Activated CD4-positive, alpha-beta memory T cell treated with anti-CD3 and anti-CD28 coated beads for 36 hours (primary cell): ENCODE results near the gene HMOX1. TPM values are rescaled to one million over a fixed set of nuclear protein-coding genes. Genes with fewer than 3 reads are reported as not detected.

Source experiments
- CTCF ChIA-PET: fragments of 350-600 bp; sonication (Branson Sonifier 250); formaldehyde crosslinking; loops from one replicate; lab custom pipeline; 2021; ENCODE audit warnings: antibody characterized with exemption, inconsistent platforms; lab: Charles Lee
- POLR2A ChIA-PET: fragments of 350-600 bp; sonication (Branson Sonifier 250); formaldehyde crosslinking; loops from one replicate; lab custom pipeline; 2021; ENCODE audit warnings: antibody characterized with exemption; lab: Charles Lee
- DNase-seq: peaks from one replicate; pipeline ENCODE4 v3.0.0-alpha.2; 2020
- H3K27ac Mint-ChIP-seq: one replicate; pipeline ENCODE4 v1.8.0; 2021; ENCODE audit warnings: mixed read lengths
- H3K27me3 Mint-ChIP-seq: one replicate; pipeline ENCODE4 v1.8.0; 2021; ENCODE audit warnings: mixed read lengths
- H3K36me3 Mint-ChIP-seq: one replicate; pipeline ENCODE4 v1.8.0; 2021; ENCODE audit warnings: mixed read lengths
- H3K4me1 Mint-ChIP-seq: one replicate; pipeline ENCODE4 v1.8.0; 2021; ENCODE audit warnings: low read depth, mixed read lengths
- H3K4me3 Mint-ChIP-seq: one replicate; pipeline ENCODE4 v1.8.0; 2021; ENCODE audit warnings: mild to moderate bottlenecking, mixed read lengths
- H3K9me3 Mint-ChIP-seq: one replicate; pipeline ENCODE4 v1.8.0; 2021; ENCODE audit warnings: mixed read lengths
- intact Hi-C: fragments of 100-400 bp; cut with micrococcal nuclease; formaldehyde crosslinking; loops from one replicate; pipeline ENCODE4 v1.15.1; 2023
- total RNA-seq, 2 experiments: library from RNA; stranded (reverse); gene quantifications; one replicate each; pipeline ENCODE4 v1.2.3, GENCODE V29; 2021

HMOX1 gene
- total RNA-seq, 2 experiments from 2014 or later = 2.7 to 2.8 TPM

DNA sequence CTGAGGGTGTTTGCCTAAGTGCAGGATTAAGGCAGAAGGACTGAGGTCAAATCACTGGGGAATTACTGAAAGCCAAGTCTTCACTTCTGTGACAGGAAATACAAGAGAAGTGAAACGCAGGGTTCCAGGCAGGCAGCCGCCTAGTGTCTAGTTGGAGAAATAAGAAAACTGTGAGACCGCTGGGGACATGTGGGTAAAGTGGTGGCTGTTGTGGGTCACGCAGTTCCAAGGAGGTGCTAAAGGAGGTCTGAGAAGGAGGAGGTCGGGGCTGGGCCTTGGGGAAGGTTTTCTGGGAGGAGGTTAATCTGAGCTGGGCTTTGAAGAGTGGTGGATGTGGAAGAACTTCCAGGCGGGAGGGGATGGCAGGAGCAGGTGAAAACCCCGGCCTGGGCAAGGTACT, 30.2 kb downstream of the HMOX1 start:
- CTCF ChIA-PET = no interaction called here
- Mint-ChIP-seq H3K36me3 (peaks cover 69% of the 10 kb centered on the region), H3K4me1 (peaks cover 10% of the 10 kb centered on the region), H3K4me3 (no peak overlapping the region), H3K9me3 (no peaks in the 10 kb centered on the region), H3K27ac (no peak overlapping the region), H3K27me3 (no peaks in the 10 kb centered on the region)
- intact Hi-C loops = no loop called here
- DNase-seq = no peak
- POLR2A ChIA-PET = interaction anchor here (0.6 to 1.8 kb wide), 4 partner anchors 9 to 22 kb away, joined by 4 read pairs; no protein-coding TSS in a partner anchor

DNA sequence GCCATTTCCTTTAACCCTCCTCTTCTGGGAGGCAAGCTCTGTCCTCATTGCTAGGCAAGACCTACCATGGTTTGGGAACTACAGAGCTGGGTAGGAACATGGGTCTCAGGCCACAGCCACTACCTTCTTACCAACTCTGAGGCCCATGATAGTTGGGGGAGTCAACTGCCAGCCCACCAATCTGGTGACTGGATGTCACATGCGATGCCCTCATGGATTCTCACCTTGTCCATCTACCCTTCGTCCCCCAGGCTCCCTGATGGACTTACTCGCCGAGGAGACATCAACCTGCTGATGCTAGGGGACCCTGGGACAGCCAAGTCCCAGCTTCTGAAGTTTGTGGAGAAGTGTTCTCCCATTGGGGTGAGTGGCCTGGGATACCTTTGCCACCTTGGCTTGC, 32.7 kb downstream of the HMOX1 start:
- DNase-seq = no peak
- intact Hi-C loops = no loop called here
- Mint-ChIP-seq H3K27ac (no peak overlapping the region), H3K36me3 (peaks cover 59% of the 10 kb centered on the region), H3K4me1 (peaks cover 6% of the 10 kb centered on the region), H3K9me3 (no peaks in the 10 kb centered on the region), H3K4me3 (no peak overlapping the region), H3K27me3 (no peaks in the 10 kb centered on the region)
- ChIA-PET CTCF (interaction anchor here (1.8 to 1.9 kb wide), 2 partner anchors 17 to 63 kb away, joined by 5 read pairs; no protein-coding TSS in a partner anchor), POLR2A (interaction anchor here (0.8 kb wide), 1 partner anchor 9 kb away, joined by 5 read pairs; no protein-coding TSS in a partner anchor)

DNA sequence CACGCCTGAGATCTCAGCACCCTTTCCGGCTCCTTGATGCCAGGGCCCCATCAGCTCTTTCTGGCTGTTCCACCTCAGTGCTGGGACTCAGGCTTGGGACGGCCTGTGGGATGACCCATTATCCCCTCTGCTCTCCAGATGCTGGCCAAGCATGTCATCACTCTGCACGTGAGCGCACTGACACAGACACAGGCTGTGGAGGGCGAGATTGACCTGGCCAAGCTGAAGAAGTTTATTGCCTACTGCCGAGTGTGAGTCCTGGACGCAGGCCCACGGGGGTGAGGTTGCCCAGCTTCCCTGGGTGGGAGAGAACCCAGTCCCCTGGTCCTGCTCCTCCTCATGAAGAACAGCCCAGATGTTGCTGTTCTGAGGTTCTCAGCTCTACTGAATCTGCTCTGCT, 36.7 kb downstream of the HMOX1 start:
- POLR2A ChIA-PET = interaction anchor here (1.0 kb wide), 1 partner anchor 10 kb away, joined by 3 read pairs; no protein-coding TSS in a partner anchor
- H3K4me1 Mint-ChIP-seq = no peaks in the 10 kb centered on the region
- H3K4me3 Mint-ChIP-seq = no peak overlapping the region
- CTCF ChIA-PET = interaction anchor here (0.5 to 1.6 kb wide), 3 partner anchors 9 to 43 kb away, joined by 3 to 7 read pairs (median 4); no protein-coding TSS in a partner anchor
- DNase-seq = no peak
- peaks cover 50% of the 10 kb centered on the region for H3K36me3 Mint-ChIP-seq
- H3K27me3 Mint-ChIP-seq = no peaks in the 10 kb centered on the region
- intact Hi-C loops = no loop called here
- H3K9me3 Mint-ChIP-seq = no peaks in the 10 kb centered on the region
- H3K27ac Mint-ChIP-seq = no peak overlapping the region

DNA sequence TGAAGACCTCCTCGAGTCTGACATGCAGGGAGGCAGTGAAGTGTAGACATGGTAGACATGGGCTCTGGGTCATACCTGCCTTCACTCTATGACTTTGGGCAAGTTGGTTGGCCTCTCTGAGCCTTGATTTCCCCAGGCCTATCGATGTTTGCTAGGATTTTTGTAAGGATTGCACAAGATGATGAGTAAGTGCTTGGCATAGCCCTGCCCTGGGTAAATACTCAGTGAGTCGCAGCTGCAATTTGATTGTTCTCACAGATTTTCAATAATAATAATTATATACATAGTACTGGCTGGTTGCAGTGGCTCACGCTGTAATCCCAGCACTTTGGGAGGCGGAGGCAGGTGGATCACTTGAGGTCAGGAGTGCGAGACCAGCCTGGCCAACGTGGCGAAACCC, 37.2 kb downstream of the HMOX1 start:
- H3K4me1 Mint-ChIP-seq = no peaks in the 10 kb centered on the region
- H3K36me3 Mint-ChIP-seq = peaks cover 55% of the 10 kb centered on the region
- intact Hi-C loops = no loop called here
- no peaks in the 10 kb centered on the region for H3K27me3 Mint-ChIP-seq
- ChIA-PET CTCF (interaction anchor here (1.0 to 1.6 kb wide), 2 partner anchors 9 to 13 kb away, joined by 3 to 4 read pairs; no protein-coding TSS in a partner anchor), POLR2A (interaction anchor here (1.0 kb wide), 1 partner anchor 10 kb away, joined by 3 read pairs; no protein-coding TSS in a partner anchor)
- DNase-seq = no peak
- no peak overlapping the region for H3K4me3 Mint-ChIP-seq
- H3K27ac Mint-ChIP-seq = no peak overlapping the region
- no peaks in the 10 kb centered on the region for H3K9me3 Mint-ChIP-seq

DNA sequence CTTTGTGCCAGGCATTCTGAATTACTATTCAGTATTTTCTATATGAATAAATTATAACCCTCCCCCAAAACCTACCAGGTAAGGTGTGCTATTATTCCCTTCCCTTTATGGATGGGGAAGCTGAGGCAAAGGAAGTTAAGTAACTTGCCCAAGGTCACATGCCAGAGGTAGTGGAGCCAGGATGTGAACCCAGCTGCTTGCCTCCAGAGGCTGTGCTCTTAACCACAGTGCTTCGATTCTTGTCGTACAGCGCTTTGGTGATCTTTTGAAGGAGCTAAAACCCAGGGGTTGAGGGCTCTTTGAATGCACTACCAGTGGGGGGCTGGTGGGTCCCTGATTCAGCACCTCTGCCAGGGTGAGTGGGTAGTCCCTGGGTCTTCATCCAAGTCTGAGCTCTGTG, 37.8 kb downstream of the HMOX1 start:
- peaks cover 60% of the 10 kb centered on the region for H3K36me3 Mint-ChIP-seq
- ChIA-PET POLR2A (no interaction called here), CTCF (interaction anchor here (0.9 to 2.2 kb wide), 2 partner anchors 12 to 68 kb away, joined by 6 read pairs; no protein-coding TSS in a partner anchor)
- no peak overlapping the region for H3K4me3 Mint-ChIP-seq
- H3K27me3 Mint-ChIP-seq = no peaks in the 10 kb centered on the region
- no peaks in the 10 kb centered on the region for H3K9me3 Mint-ChIP-seq
- DNase-seq = no peak
- H3K4me1 Mint-ChIP-seq = no peaks in the 10 kb centered on the region
- H3K27ac Mint-ChIP-seq = no peak overlapping the region
- intact Hi-C loops = no loop called here

DNA sequence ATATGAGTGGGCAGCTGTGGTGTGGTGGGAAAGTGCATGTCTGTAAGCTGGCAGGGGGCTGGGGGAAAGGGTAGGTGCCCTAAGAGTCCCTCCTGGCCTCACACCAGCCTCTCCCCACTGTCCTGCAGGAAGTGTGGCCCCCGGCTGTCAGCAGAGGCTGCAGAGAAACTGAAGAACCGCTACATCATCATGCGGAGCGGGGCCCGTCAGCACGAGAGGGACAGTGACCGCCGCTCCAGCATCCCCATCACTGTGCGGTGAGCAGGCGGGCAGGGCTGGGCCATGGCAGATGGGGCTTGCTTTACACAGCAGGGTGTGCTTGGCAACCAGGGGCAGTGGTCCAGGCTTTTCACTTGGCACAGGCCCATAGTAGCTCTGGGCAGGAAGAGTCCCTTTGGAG, 38.9 kb downstream of the HMOX1 start:
- POLR2A ChIA-PET = interaction anchor here (0.9 to 1.1 kb wide), 3 partner anchors 9 to 16 kb away, joined by 3 to 4 read pairs (median 3); no protein-coding TSS in a partner anchor

DNA sequence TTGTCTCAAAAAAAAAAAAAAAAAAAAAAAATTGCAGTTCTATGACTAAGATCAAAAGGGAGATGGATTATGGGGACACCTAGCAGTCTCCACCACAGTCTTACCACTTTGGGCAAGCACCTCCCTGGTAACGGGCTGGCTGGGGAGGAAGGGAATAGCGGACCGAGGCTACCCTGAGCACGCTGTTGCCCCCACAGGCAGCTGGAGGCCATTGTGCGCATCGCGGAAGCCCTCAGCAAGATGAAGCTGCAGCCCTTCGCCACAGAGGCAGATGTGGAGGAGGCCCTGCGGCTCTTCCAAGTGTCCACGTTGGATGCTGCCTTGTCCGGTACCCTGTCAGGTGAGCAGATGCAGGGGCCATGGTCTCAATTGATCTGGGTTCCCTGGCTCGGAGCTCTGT, 40.2 kb downstream of the HMOX1 start:
- Mint-ChIP-seq H3K27ac (no peak overlapping the region), H3K36me3 (peaks cover 58% of the 10 kb centered on the region), H3K27me3 (no peaks in the 10 kb centered on the region), H3K4me3 (no peak overlapping the region), H3K9me3 (no peaks in the 10 kb centered on the region), H3K4me1 (no peaks in the 10 kb centered on the region)
- POLR2A ChIA-PET = interaction anchor here (1.1 kb wide), 1 partner anchor 18 kb away, joined by 3 read pairs; no protein-coding TSS in a partner anchor
- intact Hi-C loops = no loop called here
- CTCF ChIA-PET = interaction anchor here (1.6 to 2.2 kb wide), 2 partner anchors 9 to 645 kb away, joined by 4 to 6 read pairs; no protein-coding TSS in a partner anchor
- no peak for DNase-seq

More for the DNA sequence above, 38.9 kb downstream of the HMOX1 start:
- Mint-ChIP-seq H3K4me3 (no peak overlapping the region), H3K9me3 (no peaks in the 10 kb centered on the region), H3K4me1 (no peaks in the 10 kb centered on the region), H3K27ac (no peak overlapping the region), H3K36me3 (peaks cover 66% of the 10 kb centered on the region), H3K27me3 (no peaks in the 10 kb centered on the region)
- intact Hi-C loops = no loop called here
- no peak for DNase-seq
- CTCF ChIA-PET = interaction anchor here (2.2 kb wide), 1 partner anchor 11 kb away, joined by 6 read pairs; no protein-coding TSS in a partner anchor

DNA sequence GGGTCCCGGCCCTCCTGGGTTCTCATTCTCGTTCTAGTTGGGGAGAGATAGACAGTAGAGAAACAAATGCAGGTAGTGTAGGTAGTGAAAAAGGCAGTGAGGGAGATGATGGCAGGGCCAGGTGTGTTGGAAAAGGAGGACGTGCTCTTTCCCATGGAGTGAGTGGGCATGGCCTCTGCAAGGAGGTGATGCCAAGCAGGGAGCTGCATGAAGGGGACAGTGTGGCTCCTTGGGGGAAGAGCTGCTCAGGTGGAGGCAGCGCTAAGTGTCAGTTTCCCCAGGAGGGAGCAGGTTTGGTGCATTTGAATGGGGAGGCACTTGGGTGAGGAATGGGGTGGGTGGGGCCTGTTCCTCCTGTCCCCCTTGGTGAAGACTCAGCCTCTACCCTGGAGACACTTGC, 41.2 kb downstream of the HMOX1 start:
- DNase-seq = no peak
- no peak overlapping the region for H3K27ac Mint-ChIP-seq
- H3K9me3 Mint-ChIP-seq = no peaks in the 10 kb centered on the region
- intact Hi-C loops = no loop called here
- no peaks in the 10 kb centered on the region for H3K4me1 Mint-ChIP-seq
- H3K27me3 Mint-ChIP-seq = no peaks in the 10 kb centered on the region
- POLR2A ChIA-PET = no interaction called here
- H3K4me3 Mint-ChIP-seq = no peak overlapping the region
- CTCF ChIA-PET = no interaction called here
- peaks cover 55% of the 10 kb centered on the region for H3K36me3 Mint-ChIP-seq

DNA sequence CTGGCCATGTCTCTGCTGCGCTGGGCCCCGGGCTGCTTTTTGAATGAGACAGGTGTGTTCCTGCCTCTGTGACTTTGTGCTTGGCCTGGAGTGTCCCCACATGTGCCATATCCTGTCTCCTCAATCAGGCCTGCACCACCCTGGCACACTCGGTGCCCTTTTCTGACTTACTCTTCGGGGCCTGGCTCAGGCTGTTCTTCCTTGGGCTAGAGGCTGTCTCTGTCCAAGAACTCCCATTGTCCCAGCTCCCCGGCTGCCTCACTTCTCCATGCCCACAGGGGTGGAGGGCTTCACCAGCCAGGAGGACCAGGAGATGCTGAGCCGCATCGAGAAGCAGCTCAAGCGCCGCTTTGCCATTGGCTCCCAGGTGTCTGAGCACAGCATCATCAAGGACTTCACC, 42.0 kb downstream of the HMOX1 start:
- Mint-ChIP-seq H3K4me3 (no peak overlapping the region), H3K36me3 (peaks cover 51% of the 10 kb centered on the region)
- DNase-seq = no peak

DNA sequence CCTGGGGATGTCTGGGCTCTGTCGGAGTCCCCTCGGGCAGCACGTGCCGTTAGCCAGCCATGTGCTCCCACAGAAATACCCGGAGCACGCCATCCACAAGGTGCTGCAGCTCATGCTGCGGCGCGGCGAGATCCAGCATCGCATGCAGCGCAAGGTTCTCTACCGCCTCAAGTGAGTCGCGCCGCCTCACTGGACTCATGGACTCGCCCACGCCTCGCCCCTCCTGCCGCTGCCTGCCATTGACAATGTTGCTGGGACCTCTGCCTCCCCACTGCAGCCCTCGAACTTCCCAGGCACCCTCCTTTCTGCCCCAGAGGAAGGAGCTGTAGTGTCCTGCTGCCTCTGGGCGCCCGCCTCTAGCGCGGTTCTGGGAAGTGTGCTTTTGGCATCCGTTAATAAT, 43.2 kb downstream of the HMOX1 start:
- Mint-ChIP-seq H3K4me3 (no peak overlapping the region), H3K9me3 (no peaks in the 10 kb centered on the region), H3K36me3 (peaks cover 50% of the 10 kb centered on the region), H3K4me1 (no peaks in the 10 kb centered on the region), H3K27ac (no peak overlapping the region), H3K27me3 (no peaks in the 10 kb centered on the region)
- CTCF ChIA-PET = no interaction called here
- intact Hi-C loops = no loop called here
- POLR2A ChIA-PET = no interaction called here
- no peak for DNase-seq

More for the DNA sequence above, 42.0 kb downstream of the HMOX1 start:
- ChIA-PET CTCF (no interaction called here), POLR2A (no interaction called here)
- intact Hi-C loops = no loop called here
- H3K27ac Mint-ChIP-seq = no peak overlapping the region
- no peaks in the 10 kb centered on the region for H3K27me3 Mint-ChIP-seq
- H3K9me3 Mint-ChIP-seq = no peaks in the 10 kb centered on the region
- H3K4me1 Mint-ChIP-seq = no peaks in the 10 kb centered on the region

DNA sequence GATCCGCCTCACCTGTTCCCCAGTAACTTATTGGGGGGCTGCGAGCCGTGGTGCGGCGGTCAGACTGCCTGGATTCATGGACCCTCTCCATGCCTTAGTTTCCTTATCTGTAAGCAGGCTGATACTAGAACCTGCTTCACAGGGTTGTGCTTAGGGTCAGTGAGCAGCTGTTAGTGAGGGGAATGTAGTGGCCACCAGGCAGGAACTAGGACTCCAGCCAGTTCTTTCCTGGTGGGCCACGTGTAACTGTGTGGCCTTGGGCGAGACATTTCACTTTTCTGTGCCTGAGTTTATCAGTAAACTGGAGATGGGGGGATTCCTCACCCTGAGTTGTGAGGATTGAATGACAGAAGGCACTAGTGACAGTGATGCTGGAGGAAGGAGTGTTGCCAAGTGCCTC, 43.9 kb downstream of the HMOX1 start:
- no peaks in the 10 kb centered on the region for H3K27me3 Mint-ChIP-seq
- DNase-seq = no peak
- POLR2A ChIA-PET = no interaction called here
- no peaks in the 10 kb centered on the region for H3K4me1 Mint-ChIP-seq
- intact Hi-C loops = no loop called here
- CTCF ChIA-PET = no interaction called here
- no peak overlapping the region for H3K27ac Mint-ChIP-seq
- H3K36me3 Mint-ChIP-seq = peaks cover 47% of the 10 kb centered on the region
- no peak overlapping the region for H3K4me3 Mint-ChIP-seq
- H3K9me3 Mint-ChIP-seq = no peaks in the 10 kb centered on the region

DNA sequence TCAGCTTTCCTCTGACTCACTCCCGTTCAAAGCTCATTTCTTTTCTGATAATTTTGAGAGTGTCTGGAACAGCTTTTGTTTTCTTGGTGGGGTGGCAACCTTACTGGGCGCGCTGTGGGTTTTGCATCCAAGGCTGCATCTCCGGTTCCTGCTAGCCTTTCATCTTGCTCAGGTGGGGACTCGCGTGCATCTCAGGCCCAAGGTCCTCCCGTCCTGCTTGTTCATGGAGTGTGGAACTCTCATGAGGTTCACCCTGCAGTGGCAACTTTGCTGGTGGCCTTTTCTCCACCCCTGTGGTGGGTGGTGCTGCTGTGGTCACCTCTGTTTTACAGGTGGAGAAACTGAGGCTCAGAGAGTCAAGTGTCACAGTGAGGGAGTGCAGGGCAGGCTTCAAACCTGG, 44.6 kb downstream of the HMOX1 start:
- CTCF ChIA-PET = interaction anchor here (0.6 kb wide), 1 partner anchor 74 kb away, joined by 3 read pairs; no protein-coding TSS in a partner anchor
- Mint-ChIP-seq H3K27ac (no peak overlapping the region), H3K36me3 (peaks cover 51% of the 10 kb centered on the region), H3K27me3 (no peaks in the 10 kb centered on the region), H3K4me3 (no peak overlapping the region), H3K9me3 (no peaks in the 10 kb centered on the region), H3K4me1 (no peaks in the 10 kb centered on the region)
- DNase-seq = no peak
- POLR2A ChIA-PET = no interaction called here
- intact Hi-C loops = no loop called here
